Small intestine (tissue), 7 donors: Measurements from ENCODE around the gene PHACTR3. TPM values are rescaled to one million over a fixed set of nuclear protein-coding genes. Genes with fewer than 3 reads are reported as not detected.

Source experiments
- DNase-seq, 2 donors: peaks; one replicate each; pipeline versions ENCODE4 v3.0.0 to v3.0.0-alpha.2; 2013
- FAIRE-seq: peaks from 2 replicates; lab custom pipeline; 2012; peaks lifted over from hg19 to GRCh38; lab: Jason Lieb, UNC
- H3K27ac ChIP-seq, 3 donors: one replicate each; pipeline ENCODE4 v1.5.1; 2013; ENCODE audit warnings: low read length in 2 of 3, mild to moderate bottlenecking in 2 of 3, control low read depth in 1 of 3, inconsistent platforms in 1 of 3, low read depth in 1 of 3, moderate library complexity in 1 of 3
- H3K27me3 ChIP-seq, 3 donors: one replicate each; pipeline ENCODE4 v1.6.1; 2013; ENCODE audit warnings: low read length in 3 of 3, inconsistent platforms in 1 of 3; ENCODE audit not compliant: control insufficient read depth in 3 of 3, insufficient read depth in 3 of 3
- H3K36me3 ChIP-seq, 3 donors: one replicate each; pipeline ENCODE4 v1.6.1; 2013; ENCODE audit warnings: low read length in 3 of 3, inconsistent platforms in 1 of 3, low read depth in 1 of 3, mild to moderate bottlenecking in 1 of 3, moderate library complexity in 1 of 3; ENCODE audit not compliant: control insufficient read depth in 3 of 3, insufficient read depth in 2 of 3
- H3K4me1 ChIP-seq, 3 donors: one replicate each; pipeline ENCODE4 v1.6.1; 2013; ENCODE audit warnings: low read length in 2 of 3, inconsistent platforms in 1 of 3, low read depth in 1 of 3, mild to moderate bottlenecking in 1 of 3, moderate library complexity in 1 of 3; ENCODE audit not compliant: control insufficient read depth in 3 of 3, insufficient read depth in 2 of 3
- H3K4me3 ChIP-seq, 3 donors: one replicate each; pipeline ENCODE4 v1.5.1; 2013; ENCODE audit warnings: low read length in 3 of 3, control low read depth in 1 of 3, inconsistent platforms in 1 of 3, low read depth in 1 of 3, mild to moderate bottlenecking in 1 of 3, moderate library complexity in 1 of 3
- H3K9me3 ChIP-seq, 2 donors: one replicate each; pipeline ENCODE4 v1.6.1; 2013; ENCODE audit warnings: low read depth in 1 of 2, low read length in 1 of 2; ENCODE audit not compliant: control insufficient read depth in 2 of 2, insufficient read depth in 1 of 2
- WGBS, 3 donors: extraction: QIAGEN DNeasy Blood & Tissue Kit; methylation state at CpG; one replicate each; pipeline ENCODE4 v1.1.7; 2013; 5-methylcytosine and 5-hydroxymethylcytosine counted together
- polyA plus RNA-seq, 4 donors: library from polyadenylated mRNA; stranded (reverse) in 3 of 4; unstranded in 1 of 4; fragments of 200-250 nt in 3 of 4; fragments of 120-200 nt in 1 of 4; gene quantifications; one replicate each; pipeline versions ENCODE4 v1.2.1 to v1.2.3, GENCODE V29; 2013
- donor health status: healthy with polysubstance abuse.
- donor health status: control.
- donor health status: control.
- donor health status: Bipolar disorder and iron deficiency.
- donor health status: healthy.

The PHACTR3 gene
- polyA plus RNA-seq, 4 donors, result 1.9 to 7.1 (median 4.9) TPM

GRCh38 chr20:59661621-59662020, 57.3 kb downstream of the PHACTR3 start:
- H3K4me1 ChIP-seq, result no peaks in the 10 kb centered on the region
- no peaks in the 10 kb centered on the region for H3K36me3 ChIP-seq
- DNase-seq, result no peak

DNA sequence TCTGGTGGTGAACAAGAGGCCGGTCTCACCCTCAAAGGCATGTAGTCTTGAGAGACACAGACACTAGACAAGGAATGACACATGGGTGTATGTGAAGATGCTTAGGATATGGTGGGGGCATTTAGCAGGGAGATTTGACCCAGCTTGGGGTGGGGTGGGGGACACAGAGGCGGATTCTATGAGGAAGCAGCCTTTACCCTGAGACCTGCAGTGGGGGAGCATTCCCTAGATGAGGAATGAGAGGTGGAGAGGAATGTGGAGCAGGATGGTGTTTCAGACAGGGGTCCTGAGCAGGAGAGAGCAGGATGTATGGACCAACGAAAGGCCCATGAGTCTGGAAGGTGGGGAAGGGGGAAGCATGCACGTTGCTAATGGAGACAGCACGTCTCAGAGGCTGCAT, 57.8 kb downstream of the PHACTR3 start:
- no peak for DNase-seq
- 59 to 68% (median 62%) methylated on average over 5 of the region's 5 CpGs for WGBS, 3 donors
- FAIRE-seq, result no peak

More at GRCh38 chr20:59661621-59662020, 57.3 kb downstream of the PHACTR3 start:
- Histone ChIP-seq H3K4me3 (no peak overlapping the region), H3K27me3 (no peaks in the 10 kb centered on the region), H3K9me3 (peaks cover 0 to 9% of the 10 kb centered on the region in 2 donors), H3K27ac (no peak overlapping the region)
- 73 to 76% (median 75%) methylated on average over 10 of the region's 10 CpGs for WGBS, 3 donors
- FAIRE-seq, result no peak

DNA sequence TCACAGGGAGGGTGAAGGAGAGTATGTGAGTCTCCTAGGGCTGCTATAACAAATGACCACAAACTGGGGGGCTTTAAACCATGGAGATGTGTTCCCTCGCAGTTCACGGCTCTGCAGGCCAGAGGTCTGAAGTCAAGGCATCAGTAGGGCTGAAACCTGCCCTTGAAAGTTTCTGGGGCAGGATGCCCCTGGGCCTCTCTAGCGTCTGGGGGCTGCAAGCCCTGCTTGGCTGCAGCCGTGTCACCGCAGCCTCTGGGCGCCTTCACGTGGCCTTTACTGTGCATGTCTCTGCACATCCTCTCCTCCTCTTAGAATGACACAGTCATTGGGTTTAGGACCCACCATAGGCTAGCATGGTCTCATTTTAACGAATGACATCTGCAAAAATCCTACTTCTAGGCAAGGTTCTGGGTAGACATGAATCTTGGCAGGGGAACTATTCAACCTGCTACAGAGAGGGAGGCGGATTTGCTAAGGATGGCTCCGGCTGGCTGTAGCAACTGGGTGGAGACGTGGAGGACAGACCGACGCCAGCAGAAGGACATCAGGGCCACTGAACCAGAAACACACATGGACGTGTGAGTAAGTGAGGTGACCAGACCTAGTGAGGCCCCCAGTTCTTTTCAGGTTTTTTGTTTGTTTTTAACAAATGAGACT, 58.6 kb downstream of the PHACTR3 start:
- no peaks in the 10 kb centered on the region for H3K27me3 ChIP-seq
- DNase-seq, result no peak

More for the DNA sequence above, 57.8 kb downstream of the PHACTR3 start:
- no peaks in the 10 kb centered on the region for H3K36me3 ChIP-seq
- no peak overlapping the region for H3K4me3 ChIP-seq
- H3K4me1 ChIP-seq, result no peaks in the 10 kb centered on the region
- H3K27me3 ChIP-seq, result no peaks in the 10 kb centered on the region
- H3K9me3 ChIP-seq, result peaks cover 0 to 9% of the 10 kb centered on the region in 2 donors
- no peak overlapping the region for H3K27ac ChIP-seq

DNA sequence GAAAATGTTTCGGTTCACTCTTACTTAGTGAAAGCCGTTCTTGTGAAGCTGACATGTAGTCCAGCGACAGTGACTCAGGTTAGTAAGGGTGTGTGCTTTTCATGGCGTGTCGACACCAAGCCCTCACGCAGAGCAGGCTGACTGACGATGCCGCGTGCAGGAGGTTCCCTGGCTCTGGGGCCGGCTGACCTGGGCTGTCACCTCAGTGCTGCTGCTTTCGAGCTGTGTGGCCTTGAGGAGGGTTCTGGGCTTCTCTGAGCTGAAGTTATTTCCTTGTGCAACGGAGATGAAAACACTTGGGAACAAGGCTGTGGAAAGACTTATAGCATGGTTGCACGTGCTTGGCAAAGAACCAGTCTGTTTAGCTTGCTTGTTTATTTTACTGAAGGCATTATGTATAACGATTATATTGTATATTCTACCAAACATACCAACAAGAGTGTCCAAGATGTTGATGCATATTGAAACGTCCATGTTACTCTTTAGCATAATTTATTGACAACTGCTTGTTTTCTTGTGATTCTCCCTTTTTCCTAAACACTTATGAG, 59.2 kb downstream of the PHACTR3 start:
- H3K4me1 ChIP-seq, result no peaks in the 10 kb centered on the region
- H3K27ac ChIP-seq, result no peak overlapping the region
- H3K9me3 ChIP-seq, result peaks cover 0 to 5% of the 10 kb centered on the region in 2 donors
- H3K27me3 ChIP-seq, result no peaks in the 10 kb centered on the region
- H3K4me3 ChIP-seq, result no peak overlapping the region
- FAIRE-seq, result no peak
- WGBS, 3 donors, result 77 to 82% (median 77%) methylated on average over 15 of the region's 15 CpGs
- DNase-seq, result no peak
- H3K36me3 ChIP-seq, result no peaks in the 10 kb centered on the region

More for the DNA sequence above, 58.6 kb downstream of the PHACTR3 start:
- no peak overlapping the region for H3K4me3 ChIP-seq
- H3K4me1 ChIP-seq, result no peaks in the 10 kb centered on the region
- no peak overlapping the region for H3K27ac ChIP-seq
- H3K9me3 ChIP-seq, result peaks cover 0 to 9% of the 10 kb centered on the region in 2 donors
- FAIRE-seq, result no peak
- no peaks in the 10 kb centered on the region for H3K36me3 ChIP-seq
- 85 to 87% (median 87%) methylated on average over 14 of the region's 14 CpGs for WGBS, 3 donors

DNA sequence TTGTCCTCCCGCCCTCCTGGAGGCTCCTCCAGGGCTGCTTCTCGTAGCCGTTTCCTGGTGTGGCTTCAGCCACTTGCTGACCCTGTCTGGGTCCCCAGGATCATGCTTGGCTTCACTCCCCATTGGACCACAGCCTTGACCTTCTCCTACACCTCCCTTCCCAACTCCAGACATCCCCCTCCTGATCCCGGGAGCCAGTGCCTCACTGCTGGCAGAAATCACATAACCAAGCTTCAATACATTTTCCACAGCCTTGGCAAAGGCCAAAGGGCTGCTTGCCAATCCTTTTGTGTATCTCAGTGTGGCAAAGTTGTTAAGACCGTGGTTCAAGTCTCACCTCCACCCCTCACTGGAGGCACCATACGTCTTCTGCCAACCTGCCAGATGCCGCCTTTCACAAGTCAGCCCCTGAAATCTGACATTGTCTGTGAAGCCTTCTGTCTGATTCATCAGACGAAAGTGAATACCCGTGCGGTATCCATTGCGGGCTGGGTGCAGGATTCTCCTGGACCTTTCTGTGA, 60.1 kb downstream of the PHACTR3 start:
- DNase-seq, result no peak
- Histone ChIP-seq H3K27me3 (no peaks in the 10 kb centered on the region), H3K9me3 (peaks cover 0 to 4% of the 10 kb centered on the region in 2 donors), H3K4me3 (no peak overlapping the region), H3K36me3 (no peaks in the 10 kb centered on the region), H3K27ac (no peak overlapping the region), H3K4me1 (no peaks in the 10 kb centered on the region)
- WGBS, 3 donors, result 52 to 74% (median 61%) methylated on average over 11 of the region's 11 CpGs
- no peak for FAIRE-seq

DNA sequence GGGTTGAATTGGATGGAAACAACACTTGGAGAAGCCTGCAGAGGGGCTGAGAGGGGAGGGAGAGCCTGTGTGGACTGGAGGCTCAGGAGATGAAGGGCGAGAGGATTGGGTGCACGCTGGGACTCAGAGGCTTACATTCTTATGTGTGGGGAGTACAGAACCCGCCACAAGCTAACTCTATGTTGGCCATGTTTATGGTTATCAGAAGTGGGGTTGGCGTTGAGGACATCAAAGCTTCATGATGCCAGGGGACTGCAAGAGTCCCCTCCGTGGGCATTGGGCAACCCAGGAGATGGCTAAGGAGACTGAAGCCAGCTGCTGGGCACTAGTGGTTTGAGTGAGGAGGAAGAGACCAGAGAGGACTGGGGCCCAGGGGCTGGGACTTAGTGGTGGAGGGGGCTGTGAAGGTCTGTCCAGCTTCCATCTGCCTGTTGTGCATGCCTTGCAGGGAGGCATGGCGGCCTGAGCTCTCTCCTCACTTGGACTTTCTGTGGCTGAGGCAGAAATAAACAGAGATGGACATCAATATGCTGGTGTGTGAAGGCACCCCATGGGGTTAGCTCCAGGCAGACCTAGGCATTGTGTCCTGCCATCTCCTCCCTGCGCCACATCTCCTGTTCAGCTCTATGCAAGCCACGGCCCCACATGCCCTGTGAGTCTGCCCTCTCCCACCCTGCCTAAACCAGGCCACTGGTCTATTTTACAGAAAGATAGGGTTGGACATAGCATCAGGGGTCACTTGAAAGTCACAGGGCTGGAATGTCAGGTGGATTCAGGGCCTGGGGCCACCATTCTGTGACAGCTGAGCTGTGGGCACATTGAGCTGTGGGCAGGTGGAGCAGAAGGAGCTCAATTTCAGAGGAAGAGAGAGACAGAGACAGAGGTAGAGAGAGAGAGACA, 61.6 kb downstream of the PHACTR3 start:
- 74 to 90% (median 89%) methylated on average over 8 of the region's 8 CpGs for WGBS, 3 donors
- FAIRE-seq (no peak), DNase-seq (no peak)
- Histone ChIP-seq H3K27me3 (no peaks in the 10 kb centered on the region), H3K27ac (no peak overlapping the region), H3K4me3 (no peak overlapping the region), H3K9me3 (no peaks in the 10 kb centered on the region), H3K36me3 (no peaks in the 10 kb centered on the region), H3K4me1 (no peaks in the 10 kb centered on the region)

DNA sequence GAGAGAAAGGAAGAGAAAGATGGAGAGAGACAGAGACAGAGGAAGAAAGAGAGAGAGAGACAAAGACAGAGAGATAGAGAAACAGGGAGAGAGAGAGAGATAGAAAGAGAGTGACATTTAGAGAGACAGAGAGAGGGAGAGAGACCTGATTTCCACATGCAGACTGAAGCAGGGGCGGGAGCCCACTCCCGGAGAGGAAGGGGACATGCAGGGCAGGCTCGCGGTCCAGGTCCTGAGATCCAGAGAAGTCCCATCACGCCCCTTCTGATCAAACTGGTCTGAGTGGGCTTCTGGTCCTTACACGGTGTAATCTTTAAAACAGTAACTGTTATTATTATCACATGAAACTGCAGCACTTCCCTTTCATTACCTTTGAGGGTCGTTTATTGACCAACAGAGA, 62.2 kb downstream of the PHACTR3 start:
- H3K4me1 ChIP-seq, result no peaks in the 10 kb centered on the region
- no peaks in the 10 kb centered on the region for H3K9me3 ChIP-seq
- H3K4me3 ChIP-seq, result no peak overlapping the region
- H3K27ac ChIP-seq, result no peak overlapping the region
- H3K36me3 ChIP-seq, result no peaks in the 10 kb centered on the region
- FAIRE-seq, result no peak
- no peaks in the 10 kb centered on the region for H3K27me3 ChIP-seq
- WGBS, 3 donors, result 65 to 76% (median 69%) methylated on average over 7 of the region's 7 CpGs
- no peak for DNase-seq

- WGBS, 3 donors, result 67 to 73% (median 72%) methylated on average over 3 of the region's 3 CpGs
- Histone ChIP-seq H3K27me3 (no peaks in the 10 kb centered on the region), H3K36me3 (no peaks in the 10 kb centered on the region), H3K9me3 (no peaks in the 10 kb centered on the region), H3K4me1 (no peaks in the 10 kb centered on the region), H3K27ac (no peak overlapping the region), H3K4me3 (no peak overlapping the region)
- FAIRE-seq (no peak), DNase-seq (no peak)
Observed at GRCh38 chr20:59667131-59667530, 62.8 kb downstream of the PHACTR3 start.
